WERI-Rb-1 (cell line): ENCODE results near the gene OMP.
"Not testable (repeated sequence)": the region's sequence is repeated elsewhere in the genome, so short reads cannot be mapped to it uniquely, and the experiment has no call there.

Experiments
- DNase-seq: peaks from one replicate; pipeline ENCODE4 v3.0.0-alpha.2; 2020
- H3K27ac ChIP-seq: fragments of 250-450 bp; sonication (Bioruptor Pico); 2 replicates; pipeline ENCODE4 v1.5.1; 2020; ENCODE audit warnings: mild to moderate bottlenecking, moderate library complexity
- H3K27me3 ChIP-seq: fragments of 250-450 bp; sonication (Bioruptor Pico); 2 replicates; pipeline ENCODE4 v1.5.1; 2021; ENCODE audit warnings: mild to moderate bottlenecking, low read depth, moderate library complexity; ENCODE audit not compliant: insufficient read depth, severe bottlenecking
- H3K36me3 ChIP-seq: fragments of 250-450 bp; sonication (Bioruptor Pico); 2 replicates; pipeline ENCODE4 v1.5.1; 2020; ENCODE audit warnings: mild to moderate bottlenecking, moderate library complexity
- H3K4me3 ChIP-seq: 2 replicates; pipeline ENCODE4 v1.5.1; 2011; ENCODE audit warnings: low read depth, mild to moderate bottlenecking, control low read depth, low read length
- H3K9me3 ChIP-seq: fragments of 250-450 bp; sonication (Bioruptor Pico); 2 replicates; pipeline ENCODE4 v1.5.1; 2021; ENCODE audit warnings: mild to moderate bottlenecking, moderate library complexity; ENCODE audit not compliant: severe bottlenecking
- CTCF ChIP-seq: IDR thresholded peaks from 2 replicates; pipeline ENCODE4 v1.5.1; 2011; ENCODE audit warnings: low read depth, mild to moderate bottlenecking, control low read depth, inconsistent platforms, low read length

The OMP gene

GRCh38 chr11:77094841-77095365 lies 7.7 kb upstream of the OMP start:
- peak; percentile 6; the same call in 1 of the 2 replicates for TF ChIP-seq CTCF
- no peak for DNase-seq
- Histone ChIP-seq H3K27me3 (no peaks in the 10 kb centered on the region), H3K9me3 (no peaks in the 10 kb centered on the region), H3K4me3 (no peak overlapping the region), H3K27ac (no peak overlapping the region; the same call in 1 of the 2 replicates), H3K36me3 (no peaks in the 10 kb centered on the region)

GRCh38 chr11:77095551-77096490 lies 6.8 kb upstream of the OMP start:
- no peak for TF ChIP-seq CTCF
- no peak for DNase-seq
- Histone ChIP-seq H3K36me3 (no peaks in the 10 kb centered on the region), H3K9me3 (no peaks in the 10 kb centered on the region), H3K4me3 (no peak overlapping the region), H3K27me3 (no peaks in the 10 kb centered on the region), H3K27ac (peak overlapping the region; percentile 29)

DNA sequence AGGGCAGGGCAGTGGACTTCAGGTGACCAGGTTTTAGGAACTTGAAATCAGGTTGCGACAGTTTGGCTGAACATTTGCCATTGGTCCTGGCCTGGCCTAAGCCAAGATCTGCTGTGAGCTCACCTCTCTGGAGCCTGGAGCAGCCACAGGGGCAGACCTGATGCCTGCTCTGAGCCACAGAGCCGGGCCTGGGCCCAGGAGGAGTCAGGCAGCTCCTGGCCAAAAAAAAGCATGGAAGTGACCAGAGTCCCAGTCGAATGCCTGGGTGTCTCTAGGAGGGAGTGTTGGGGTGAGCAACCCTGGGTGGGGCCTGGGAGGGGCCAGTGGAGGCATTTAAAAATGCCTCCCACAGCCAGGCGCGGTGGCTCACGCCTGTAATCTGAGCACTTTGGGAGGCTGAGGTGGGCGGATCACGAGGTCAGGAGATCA lies 6.0 kb upstream of the OMP start:
- no peaks in the 10 kb centered on the region for H3K9me3 ChIP-seq
- peak overlapping the region; percentile 63 for H3K27ac ChIP-seq
- no peaks in the 10 kb centered on the region for H3K36me3 ChIP-seq
- no peak for TF ChIP-seq CTCF
- DNase-seq: no peak
- H3K27me3 ChIP-seq: no peaks in the 10 kb centered on the region
- no peak overlapping the region for H3K4me3 ChIP-seq

- H3K9me3 ChIP-seq, DNase-seq, H3K27me3 ChIP-seq, H3K36me3 ChIP-seq, H3K4me3 ChIP-seq: not testable (repeated sequence)
- H3K27ac ChIP-seq: peak overlapping the region; percentile 63
Observed at GRCh38 chr11:77097180-77097579, 5.5 kb upstream of the OMP start.

DNA sequence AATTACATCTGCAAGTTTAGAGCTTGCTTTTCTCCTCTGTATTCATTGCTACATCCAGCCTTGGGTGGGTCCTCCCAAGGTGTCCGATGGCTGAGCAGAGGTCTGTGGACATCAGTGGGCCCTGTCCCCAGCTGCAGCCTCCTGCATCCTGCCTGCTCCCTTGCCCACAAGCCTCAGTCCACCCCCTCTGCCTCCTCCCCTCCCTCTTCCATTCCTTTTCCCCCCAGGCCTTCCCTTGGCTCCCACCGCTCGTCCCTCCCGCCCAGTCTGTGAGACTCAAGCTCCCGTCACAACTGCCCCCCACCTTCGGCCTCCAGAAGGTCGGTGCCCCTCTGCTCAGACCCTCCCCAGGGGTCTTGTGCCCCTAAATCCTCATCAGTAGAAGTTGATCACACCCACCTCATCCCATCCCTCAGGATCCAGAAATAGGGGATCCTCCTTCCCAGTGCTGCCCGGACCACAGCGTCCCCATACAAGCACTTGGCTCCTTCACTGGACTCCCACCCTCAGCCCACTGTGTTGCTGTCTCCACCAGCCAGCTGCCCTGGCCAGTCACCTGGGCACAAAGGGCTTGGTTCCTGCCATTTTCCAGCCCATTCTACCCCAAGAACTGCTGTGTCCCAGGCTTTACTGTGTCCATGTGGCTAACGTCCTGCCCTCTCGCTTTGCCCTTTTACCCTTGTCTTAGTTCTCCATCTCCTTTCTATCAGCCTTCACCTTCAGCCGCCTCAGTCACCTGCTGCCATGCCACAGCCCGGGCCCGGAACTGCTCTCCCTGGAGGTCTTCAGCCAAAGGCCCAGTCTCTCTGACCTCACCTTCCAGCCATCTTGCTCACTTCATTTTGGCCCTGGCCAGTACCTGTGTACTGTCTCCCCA lies 2.2 kb upstream of the OMP start:
- Histone ChIP-seq H3K36me3 (no peaks in the 10 kb centered on the region), H3K27ac (no peak overlapping the region), H3K9me3 (no peaks in the 10 kb centered on the region), H3K27me3 (no peaks in the 10 kb centered on the region), H3K4me3 (no peak overlapping the region)
- no peak for TF ChIP-seq CTCF
- no peak for DNase-seq

DNA sequence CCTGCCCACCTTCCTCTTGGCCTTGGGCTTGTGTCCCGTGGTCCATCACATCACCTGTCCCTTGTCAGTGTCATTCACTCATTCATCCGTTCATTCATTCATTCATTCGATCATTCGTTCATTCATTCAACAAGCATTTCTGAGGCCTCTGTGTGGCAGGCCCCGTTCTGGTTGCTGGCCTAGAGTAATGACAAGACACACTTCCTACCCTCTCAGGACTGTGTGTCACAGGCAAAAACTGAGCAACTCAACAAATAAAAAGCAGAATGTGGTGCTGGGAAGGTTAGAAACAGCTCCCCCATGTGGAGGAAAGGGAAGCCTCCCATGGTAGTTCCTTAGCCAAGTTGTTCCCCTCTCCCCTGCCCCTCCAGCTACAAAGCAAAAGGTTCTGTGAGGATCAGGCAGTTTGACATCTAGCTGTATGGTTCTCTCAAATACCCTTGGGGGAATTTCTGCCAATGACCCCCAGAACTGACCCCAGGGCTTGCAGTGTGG lies 1.6 kb upstream of the OMP start:
- H3K27ac ChIP-seq: no peak overlapping the region
- no peak for DNase-seq
- H3K27me3 ChIP-seq: no peaks in the 10 kb centered on the region
- H3K4me3 ChIP-seq: no peak overlapping the region
- H3K36me3 ChIP-seq: no peaks in the 10 kb centered on the region
- TF ChIP-seq CTCF: peak; percentile 84
- no peaks in the 10 kb centered on the region for H3K9me3 ChIP-seq
